ENCODE data around the gene RFXANK.

- TF ChIP-seq CTCF (IDR thresholded peaks at IDR 0.05; ENCODE audit: poor library complexity) (no peak), EZH2 (IDR thresholded peaks at IDR 0.05; ENCODE audit: borderline replicate concordance) (no peak)
Measured at GRCh38 chr19:19181488-19181998, 10.5 kb upstream of the RFXANK start.
